Endodermal cell (in vitro differentiated cells): ENCODE measurements around the gene KRTAP22-2. TPM values are rescaled to one million over a fixed set of nuclear protein-coding genes. Genes with fewer than 3 reads are reported as not detected.

Experiments
- DNase-seq: peaks from one replicate; pipeline ENCODE4 v3.0.0-alpha.2; 2017
- H3K27ac ChIP-seq: 2 replicates; pipeline ENCODE4 v1.5.1; 2013; ENCODE audit warnings: mild to moderate bottlenecking, low read depth, low read length, moderate library complexity
- H3K27me3 ChIP-seq: 2 replicates; pipeline ENCODE4 v1.6.1; 2013; ENCODE audit warnings: mild to moderate bottlenecking, low read length, moderate library complexity; ENCODE audit not compliant: insufficient read depth, control insufficient read depth, poor library complexity, severe bottlenecking
- H3K36me3 ChIP-seq: 2 replicates; pipeline ENCODE4 v1.7.0; 2013; ENCODE audit warnings: mild to moderate bottlenecking, low read length, moderate library complexity; ENCODE audit not compliant: control insufficient read depth, insufficient read depth
- H3K4me1 ChIP-seq: one replicate; pipeline ENCODE4 v1.7.0; 2013; ENCODE audit warnings: low read length; ENCODE audit not compliant: control insufficient read depth, insufficient read depth
- H3K4me3 ChIP-seq: 2 replicates; pipeline ENCODE4 v1.5.1; 2013; ENCODE audit warnings: mild to moderate bottlenecking, low read length, moderate library complexity
- H3K9ac ChIP-seq: 2 replicates; pipeline ENCODE4 v1.6.1; 2013; ENCODE audit warnings: mild to moderate bottlenecking, low read length, moderate library complexity; ENCODE audit not compliant: poor library complexity, severe bottlenecking; ENCODE audit errors: extremely low read depth
- H3K9me3 ChIP-seq: 2 replicates; pipeline ENCODE4 v1.6.1; 2013; ENCODE audit warnings: mild to moderate bottlenecking, low read length, moderate library complexity; ENCODE audit not compliant: control insufficient read depth
- H3K27ac Mint-ChIP-seq: 2 replicates; pipeline ENCODE4 v1.8.0; 2020; ENCODE audit warnings: mixed read lengths
- H3K27me3 Mint-ChIP-seq: 2 replicates; pipeline ENCODE4 v1.8.0; 2021; ENCODE audit warnings: mild to moderate bottlenecking, mixed read lengths; ENCODE audit not compliant: insufficient read depth
- H3K36me3 Mint-ChIP-seq: 2 replicates; pipeline ENCODE4 v1.8.0; 2020; ENCODE audit warnings: low read depth, mixed read lengths
- H3K4me1 Mint-ChIP-seq: 2 replicates; pipeline ENCODE4 v1.8.0; 2020; ENCODE audit warnings: mixed read lengths
- H3K4me3 Mint-ChIP-seq: 2 replicates; pipeline ENCODE4 v1.8.0; 2020; ENCODE audit warnings: mild to moderate bottlenecking, moderate library complexity, mixed read lengths
- H3K9me3 Mint-ChIP-seq: 2 replicates; pipeline ENCODE4 v1.8.0; 2020; ENCODE audit warnings: mild to moderate bottlenecking, mixed read lengths
- WGBS, 2 experiments: methylation state at CpG; one replicate each; pipeline versions ENCODE4 v1.1.5 to v1.1.7; 2013; ENCODE audit warnings: missing lambda C conversion rate in 2 of 2, mixed read lengths in 1 of 2; ENCODE audit not compliant: insufficient coverage in 1 of 2, insufficient read length in 1 of 2; 5-methylcytosine and 5-hydroxymethylcytosine counted together
- total RNA-seq, 2 donors: library from RNA; stranded (reverse); fragmentation: NEBNext Ultra II Directional in 1 of 2; extraction: Animal tissue kit (Norgen Biotek cat#: 25700) in 1 of 2; gene quantifications; 2 replicates in 1 of 2; 3 replicates in 1 of 2; pipeline ENCODE4 v1.2.1, GENCODE V29; 2021
- TF ChIP-seq, protein P1 (sequence below): fragments of 200-600 bp; sonication (generic); conservative IDR thresholded peaks from 2 replicates; pipeline ENCODE4 v1.5.0; 2021; ENCODE audit warnings: antibody characterized with exemption, mild to moderate bottlenecking

KRTAP22-2 gene
- total RNA-seq, 2 donors from 2014 or later = not detected

DNA sequence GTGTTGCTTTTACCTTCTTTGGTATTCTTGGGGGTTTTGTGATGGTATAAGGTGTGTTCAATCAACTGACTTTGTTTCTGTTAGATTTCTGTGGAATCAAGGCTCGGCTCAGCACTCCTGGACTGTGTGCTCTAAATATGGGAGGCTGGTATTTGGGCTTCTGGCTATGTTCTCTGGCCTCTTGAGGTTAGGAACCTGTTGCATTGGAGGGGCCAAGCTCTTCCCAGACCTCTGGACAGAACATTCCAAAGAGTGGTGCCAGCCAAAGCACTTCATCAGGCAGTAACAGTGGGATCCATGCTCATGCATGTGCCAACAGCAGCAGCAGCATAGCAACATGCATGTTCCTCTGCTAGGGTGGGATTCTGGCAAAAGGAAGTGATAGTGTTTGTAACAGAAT is 37.4 kb downstream of the KRTAP22-2 start:
- Mint-ChIP-seq H3K4me3 (no peak overlapping the region), H3K36me3 (no peaks in the 10 kb centered on the region), H3K27me3 (no peaks in the 10 kb centered on the region), H3K4me1 (no peaks in the 10 kb centered on the region), H3K27ac (no peak overlapping the region), H3K9me3 (peaks cover 33% of the 10 kb centered on the region)
- Histone ChIP-seq H3K27ac (no peak overlapping the region), H3K27me3 (no peaks in the 10 kb centered on the region), H3K9me3 (no peaks in the 10 kb centered on the region), H3K9ac (no peak overlapping the region), H3K4me1 (no peaks in the 10 kb centered on the region), H3K4me3 (no peak overlapping the region), H3K36me3 (no peaks in the 10 kb centered on the region)
- 91% methylated on average over 1 of the region's 1 CpG; no CpG with 5 or more reads in 1 of the 2 experiments for WGBS, 2 experiments
- TF ChIP-seq, protein P1, sequence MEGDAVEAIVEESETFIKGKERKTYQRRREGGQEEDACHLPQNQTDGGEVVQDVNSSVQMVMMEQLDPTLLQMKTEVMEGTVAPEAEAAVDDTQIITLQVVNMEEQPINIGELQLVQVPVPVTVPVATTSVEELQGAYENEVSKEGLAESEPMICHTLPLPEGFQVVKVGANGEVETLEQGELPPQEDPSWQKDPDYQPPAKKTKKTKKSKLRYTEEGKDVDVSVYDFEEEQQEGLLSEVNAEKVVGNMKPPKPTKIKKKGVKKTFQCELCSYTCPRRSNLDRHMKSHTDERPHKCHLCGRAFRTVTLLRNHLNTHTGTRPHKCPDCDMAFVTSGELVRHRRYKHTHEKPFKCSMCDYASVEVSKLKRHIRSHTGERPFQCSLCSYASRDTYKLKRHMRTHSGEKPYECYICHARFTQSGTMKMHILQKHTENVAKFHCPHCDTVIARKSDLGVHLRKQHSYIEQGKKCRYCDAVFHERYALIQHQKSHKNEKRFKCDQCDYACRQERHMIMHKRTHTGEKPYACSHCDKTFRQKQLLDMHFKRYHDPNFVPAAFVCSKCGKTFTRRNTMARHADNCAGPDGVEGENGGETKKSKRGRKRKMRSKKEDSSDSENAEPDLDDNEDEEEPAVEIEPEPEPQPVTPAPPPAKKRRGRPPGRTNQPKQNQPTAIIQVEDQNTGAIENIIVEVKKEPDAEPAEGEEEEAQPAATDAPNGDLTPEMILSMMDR = no peak
- DNase-seq = no peak

DNA sequence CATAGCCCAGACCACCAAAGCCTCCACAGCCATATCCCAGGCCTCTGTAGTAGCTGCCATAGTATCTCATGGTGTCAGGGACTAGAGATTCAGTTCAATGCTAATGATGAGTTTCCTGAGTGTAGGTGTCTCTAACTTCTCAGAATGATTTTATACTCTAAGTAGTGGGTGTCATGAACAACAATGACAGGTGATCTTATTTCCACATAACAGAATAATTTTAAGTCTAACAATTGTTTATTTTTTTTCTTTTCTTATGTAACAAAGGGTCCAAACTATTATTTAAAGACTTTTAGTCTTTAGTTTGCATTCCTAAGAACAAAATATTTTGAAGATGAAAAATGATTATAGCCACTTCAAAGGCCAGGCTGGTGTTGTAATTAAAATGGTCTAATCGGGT is 48.4 kb downstream of the KRTAP22-2 start, which contains the start of gene KRTAP19-6:
KRTAP19-6 (minus strand) TSS at position 101 of the 400 bp plus-strand sequence; CDS start at position 70, 31 bp downstream.
- H3K27me3 Mint-ChIP-seq = no peaks in the 10 kb centered on the region
- Histone ChIP-seq H3K27ac (no peak within 1 kb of the TSS), H3K9ac (no peak within 1 kb of the TSS), H3K4me1 (no peaks in the 10 kb centered on the region), H3K36me3 (no peaks in the 10 kb centered on the region), H3K9me3 (no peaks in the 10 kb centered on the region), H3K27me3 (no peaks in the 10 kb centered on the region), H3K4me3 (no peak within 1 kb of the TSS)
- TF ChIP-seq, protein P1 = no peak
- no peak within 1 kb of the TSS for H3K27ac Mint-ChIP-seq
- H3K9me3 Mint-ChIP-seq = peaks cover 25% of the 10 kb centered on the region
- 86 to 100% methylated on average over 1 of the region's 1 CpG for WGBS, 2 experiments
- no peak for DNase-seq
- no peak within 1 kb of the TSS for H3K4me3 Mint-ChIP-seq
- H3K36me3 Mint-ChIP-seq = no peaks in the 10 kb centered on the region
- H3K4me1 Mint-ChIP-seq = no peaks in the 10 kb centered on the region

Other genes starting within 250 kb of the KRTAP22-2 start
- gene KRTAP23-1, start 241.8 kb downstream of the KRTAP22-2 start, total RNA-seq = not detected
- not detected for gene KRTAP13-2, start 218.1 kb downstream of the KRTAP22-2 start, total RNA-seq
- not detected for gene KRTAP13-1, start 194.4 kb downstream of the KRTAP22-2 start, total RNA-seq
- not detected for gene KRTAP13-3, start 164.5 kb downstream of the KRTAP22-2 start, total RNA-seq
- not detected for gene KRTAP13-4, start 160.2 kb downstream of the KRTAP22-2 start, total RNA-seq
- not detected for gene KRTAP15-1, start 150.1 kb downstream of the KRTAP22-2 start, total RNA-seq
- gene KRTAP19-1, start 110.0 kb downstream of the KRTAP22-2 start, total RNA-seq = not detected
- not detected for gene KRTAP19-2, start 103.0 kb downstream of the KRTAP22-2 start, total RNA-seq
- gene KRTAP19-3, start 98.4 kb downstream of the KRTAP22-2 start, total RNA-seq = not detected
- gene KRTAP19-4, start 93.2 kb downstream of the KRTAP22-2 start, total RNA-seq = not detected
- not detected for gene KRTAP19-5, start 88.3 kb downstream of the KRTAP22-2 start, total RNA-seq
- not detected for gene KRTAP19-6, start 48.5 kb downstream of the KRTAP22-2 start, total RNA-seq
- gene KRTAP19-7, start 29.1 kb downstream of the KRTAP22-2 start, total RNA-seq = not detected
- not detected for gene KRTAP6-3, start 2.0 kb upstream of the KRTAP22-2 start, total RNA-seq
- gene KRTAP6-2, start 8.5 kb upstream of the KRTAP22-2 start, total RNA-seq = not detected
- gene KRTAP22-1, start 10.7 kb upstream of the KRTAP22-2 start, total RNA-seq = not detected
- gene KRTAP6-1, start 23.5 kb upstream of the KRTAP22-2 start, total RNA-seq = not detected
- not detected for gene KRTAP20-1, start 26.0 kb upstream of the KRTAP22-2 start, total RNA-seq
- not detected for gene KRTAP20-4, start 30.2 kb upstream of the KRTAP22-2 start, total RNA-seq
- gene KRTAP20-2, start 44.8 kb upstream of the KRTAP22-2 start, total RNA-seq = not detected
- gene KRTAP20-3, start 52.5 kb upstream of the KRTAP22-2 start, total RNA-seq = not detected
- not detected for gene KRTAP21-3, start 128.4 kb upstream of the KRTAP22-2 start, total RNA-seq
- not detected for gene KRTAP21-2, start 156.9 kb upstream of the KRTAP22-2 start, total RNA-seq
- gene KRTAP21-1, start 165.0 kb upstream of the KRTAP22-2 start, total RNA-seq = not detected
- not detected for gene KRTAP8-1, start 222.9 kb upstream of the KRTAP22-2 start, total RNA-seq
- gene KRTAP7-1, start 239.4 kb upstream of the KRTAP22-2 start, total RNA-seq = not detected